ENCODE results near the gene JPH2. TPM values are rescaled to one million over a fixed set of nuclear protein-coding genes. Genes with fewer than 3 reads are reported as not detected.

The JPH2 gene
- total RNA-seq, 1 donor, result 50.5 TPM

DNA sequence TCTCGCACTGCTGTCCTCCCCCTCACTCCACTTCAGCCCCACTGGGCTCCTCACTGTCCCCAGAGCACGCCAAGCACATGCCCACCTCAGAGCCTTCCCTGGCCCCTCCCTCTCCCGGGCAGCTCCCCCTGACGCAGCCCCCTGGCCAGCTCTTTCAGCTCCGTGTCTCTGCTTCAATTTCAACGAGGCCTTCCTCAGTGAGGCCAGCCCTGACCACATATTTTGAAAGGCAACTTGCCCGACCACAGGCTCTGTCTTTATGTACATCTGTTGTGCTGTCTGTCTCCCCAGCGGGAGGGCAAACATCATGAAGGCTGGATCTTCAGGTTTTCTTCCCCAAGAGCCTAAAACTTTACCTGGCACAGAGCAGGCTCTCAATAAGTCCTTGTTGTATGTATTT is 44.6 kb downstream of the JPH2 start:
- DNase-seq (ENCODE audit: low read depth), result peak; percentile 10

GRCh38 chr20:44141873-44142272 is 45.1 kb downstream of the JPH2 start:
- no peak overlapping the region for H3K4me3 ChIP-seq (ENCODE audit: low read depth, low read length)
- no peak for DNase-seq (ENCODE audit: low read depth)
- TF ChIP-seq, protein P1, sequence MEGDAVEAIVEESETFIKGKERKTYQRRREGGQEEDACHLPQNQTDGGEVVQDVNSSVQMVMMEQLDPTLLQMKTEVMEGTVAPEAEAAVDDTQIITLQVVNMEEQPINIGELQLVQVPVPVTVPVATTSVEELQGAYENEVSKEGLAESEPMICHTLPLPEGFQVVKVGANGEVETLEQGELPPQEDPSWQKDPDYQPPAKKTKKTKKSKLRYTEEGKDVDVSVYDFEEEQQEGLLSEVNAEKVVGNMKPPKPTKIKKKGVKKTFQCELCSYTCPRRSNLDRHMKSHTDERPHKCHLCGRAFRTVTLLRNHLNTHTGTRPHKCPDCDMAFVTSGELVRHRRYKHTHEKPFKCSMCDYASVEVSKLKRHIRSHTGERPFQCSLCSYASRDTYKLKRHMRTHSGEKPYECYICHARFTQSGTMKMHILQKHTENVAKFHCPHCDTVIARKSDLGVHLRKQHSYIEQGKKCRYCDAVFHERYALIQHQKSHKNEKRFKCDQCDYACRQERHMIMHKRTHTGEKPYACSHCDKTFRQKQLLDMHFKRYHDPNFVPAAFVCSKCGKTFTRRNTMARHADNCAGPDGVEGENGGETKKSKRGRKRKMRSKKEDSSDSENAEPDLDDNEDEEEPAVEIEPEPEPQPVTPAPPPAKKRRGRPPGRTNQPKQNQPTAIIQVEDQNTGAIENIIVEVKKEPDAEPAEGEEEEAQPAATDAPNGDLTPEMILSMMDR (IDR thresholded peaks at IDR 0.05; ENCODE audit: insufficient read depth, low read depth, low read length), result no peak

More for the DNA sequence above, 44.6 kb downstream of the JPH2 start:
- TF ChIP-seq, protein P1 (IDR thresholded peaks at IDR 0.05; ENCODE audit: insufficient read depth, low read depth, low read length), result no peak
- H3K4me3 ChIP-seq (ENCODE audit: low read depth, low read length), result no peak overlapping the region

GRCh38 chr20:44138867-44139266 is 48.1 kb downstream of the JPH2 start:
- TF ChIP-seq, protein P1 (IDR thresholded peaks at IDR 0.05; ENCODE audit: insufficient read depth, low read depth, low read length), result no peak
- no peak for DNase-seq (ENCODE audit: low read depth)
- no peak overlapping the region for H3K4me3 ChIP-seq (ENCODE audit: low read depth, low read length)

DNA sequence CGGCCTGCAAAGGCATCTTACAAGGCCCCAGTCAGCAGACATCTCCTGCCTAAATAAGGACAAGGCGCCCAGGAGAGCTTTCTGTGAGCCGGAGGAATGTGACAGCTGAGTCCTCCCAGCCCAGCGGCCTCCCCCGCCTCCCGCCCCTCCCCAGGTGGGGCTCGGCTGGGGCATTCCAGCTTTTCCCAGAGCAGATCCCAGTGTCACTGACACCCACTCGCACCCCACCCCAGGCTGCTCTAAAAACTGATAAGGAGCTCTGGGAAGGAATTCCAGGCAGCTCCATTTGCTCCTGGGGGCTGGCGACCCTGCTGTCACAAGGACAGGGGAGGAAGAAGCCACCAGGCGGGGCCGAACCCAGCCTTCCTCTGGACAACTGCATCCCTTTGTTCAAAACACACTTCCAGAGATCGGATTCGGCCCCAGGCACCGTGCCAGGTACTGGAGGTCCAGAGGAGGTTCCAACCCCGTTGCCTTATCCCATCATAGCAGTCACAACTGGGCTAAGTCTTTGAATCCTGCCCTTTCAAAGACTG is 49.7 kb downstream of the JPH2 start:
- H3K4me3 ChIP-seq (ENCODE audit: low read depth, low read length), result no peak overlapping the region
- DNase-seq (ENCODE audit: low read depth), result peak; percentile 58
- TF ChIP-seq, protein P1 (IDR thresholded peaks at IDR 0.05; ENCODE audit: insufficient read depth, low read depth, low read length), result no peak

GRCh38 chr20:44136579-44137265 is 50.3 kb downstream of the JPH2 start:
- no peak for DNase-seq (ENCODE audit: low read depth)
- no peak overlapping the region for H3K4me3 ChIP-seq (ENCODE audit: low read depth, low read length)
- TF ChIP-seq, protein P1 (IDR thresholded peaks at IDR 0.05; ENCODE audit: insufficient read depth, low read depth, low read length), result no peak

GRCh38 chr20:44135417-44136204 is 51.4 kb downstream of the JPH2 start:
- TF ChIP-seq, protein P1 (IDR thresholded peaks at IDR 0.05; ENCODE audit: insufficient read depth, low read depth, low read length), result no peak
- no peak for DNase-seq (ENCODE audit: low read depth)
- no peak overlapping the region for H3K4me3 ChIP-seq (ENCODE audit: low read depth, low read length)

All from fibroblast of villous mesenchyme (primary cell).